Common myeloid progenitor, CD34-positive (primary cell): Measurements from ENCODE around the gene PDE2A. TPM values are rescaled to one million over a fixed set of nuclear protein-coding genes. Genes with fewer than 3 reads are reported as not detected.

ENCODE experiments used
- CTCF ChIA-PET: fragments of 350-600 bp; sonication (Branson Sonifier 250); formaldehyde crosslinking; loops from one replicate; lab custom pipeline; 2021; ENCODE audit warnings: antibody characterized with exemption; lab: Charles Lee
- POLR2A ChIA-PET: fragments of 350-600 bp; sonication (Branson Sonifier 250); formaldehyde crosslinking; loops from one replicate; lab custom pipeline; 2021; ENCODE audit warnings: antibody characterized with exemption; lab: Charles Lee
- DNase-seq, 3 donors: peaks; one replicate each; pipeline versions ENCODE4 v3.0.0 to v3.0.0-alpha.2; 2013
- H3K27ac ChIP-seq, 2 experiments: 1 replicate in 1 of 2; 2 replicates in 1 of 2; pipeline ENCODE4 v1.7.0; 2013; ENCODE audit warnings: inconsistent platforms in 2 of 2, low read length in 2 of 2, mild to moderate bottlenecking in 2 of 2, low read depth in 1 of 2, moderate library complexity in 1 of 2; ENCODE audit not compliant: severe bottlenecking in 2 of 2, insufficient read depth in 1 of 2, poor library complexity in 1 of 2
- H3K27me3 ChIP-seq, 5 experiments: replicated peaks in 2 of 5; 1 replicate in 3 of 5; 2 replicates in 2 of 5; pipeline versions ENCODE4 v1.6.1 to v1.7.0; 2013; ENCODE audit warnings: low read length in 4 of 5, mild to moderate bottlenecking in 2 of 5, moderate library complexity in 2 of 5, inconsistent platforms in 1 of 5; ENCODE audit not compliant: insufficient read depth in 5 of 5, control insufficient read depth in 4 of 5
- H3K36me3 ChIP-seq, 4 experiments: 1 replicate in 2 of 4; 2 replicates in 2 of 4; pipeline versions ENCODE4 v1.6.1 to v1.7.0; 2013; ENCODE audit warnings: low read length in 3 of 4, control low read depth in 1 of 4, mild to moderate bottlenecking in 1 of 4; ENCODE audit not compliant: control insufficient read depth in 4 of 4, insufficient read depth in 4 of 4
- H3K4me1 ChIP-seq, 4 experiments: 1 replicate in 3 of 4; 2 replicates in 1 of 4; pipeline versions ENCODE4 v1.6.1 to v1.7.1; 2013; ENCODE audit warnings: low read length in 3 of 4, mild to moderate bottlenecking in 3 of 4, control low read depth in 1 of 4, inconsistent platforms in 1 of 4, moderate library complexity in 1 of 4; ENCODE audit not compliant: control insufficient read depth in 4 of 4, insufficient read depth in 4 of 4; ENCODE audit errors: control extremely low read depth in 1 of 4
- H3K4me3 ChIP-seq, 7 experiments: 1 replicate in 4 of 7; 2 replicates in 3 of 7; pipeline versions ENCODE4 v1.5.1 to v1.7.0; 2013; ENCODE audit warnings: mild to moderate bottlenecking in 7 of 7, low read length in 6 of 7, moderate library complexity in 6 of 7, inconsistent platforms in 2 of 7, low read depth in 2 of 7, control low read depth in 1 of 7; ENCODE audit not compliant: insufficient read depth in 4 of 7, control insufficient read depth in 1 of 7; ENCODE audit errors: extremely low read depth in 1 of 7
- H3K9me3 ChIP-seq, 5 experiments: 1 replicate in 4 of 5; 2 replicates in 1 of 5; pipeline versions ENCODE4 v1.6.1 to v1.7.1; 2013; ENCODE audit warnings: low read length in 4 of 5, mild to moderate bottlenecking in 2 of 5, inconsistent platforms in 1 of 5, low read depth in 1 of 5, moderate library complexity in 1 of 5; ENCODE audit not compliant: control insufficient read depth in 4 of 5, insufficient read depth in 2 of 5; ENCODE audit errors: control extremely low read depth in 1 of 5
- WGBS: methylation state at CpG from one replicate; pipeline ENCODE4 v1.1.5; 2013; ENCODE audit not compliant: insufficient coverage; 5-methylcytosine and 5-hydroxymethylcytosine counted together
- polyA plus RNA-seq: library from polyadenylated mRNA; unstranded; fragments of 120-200 nt; gene quantifications from one replicate; pipeline ENCODE4 v1.2.1, GENCODE V29; 2013

PDE2A gene
- 0.38 TPM for polyA plus RNA-seq

DNA sequence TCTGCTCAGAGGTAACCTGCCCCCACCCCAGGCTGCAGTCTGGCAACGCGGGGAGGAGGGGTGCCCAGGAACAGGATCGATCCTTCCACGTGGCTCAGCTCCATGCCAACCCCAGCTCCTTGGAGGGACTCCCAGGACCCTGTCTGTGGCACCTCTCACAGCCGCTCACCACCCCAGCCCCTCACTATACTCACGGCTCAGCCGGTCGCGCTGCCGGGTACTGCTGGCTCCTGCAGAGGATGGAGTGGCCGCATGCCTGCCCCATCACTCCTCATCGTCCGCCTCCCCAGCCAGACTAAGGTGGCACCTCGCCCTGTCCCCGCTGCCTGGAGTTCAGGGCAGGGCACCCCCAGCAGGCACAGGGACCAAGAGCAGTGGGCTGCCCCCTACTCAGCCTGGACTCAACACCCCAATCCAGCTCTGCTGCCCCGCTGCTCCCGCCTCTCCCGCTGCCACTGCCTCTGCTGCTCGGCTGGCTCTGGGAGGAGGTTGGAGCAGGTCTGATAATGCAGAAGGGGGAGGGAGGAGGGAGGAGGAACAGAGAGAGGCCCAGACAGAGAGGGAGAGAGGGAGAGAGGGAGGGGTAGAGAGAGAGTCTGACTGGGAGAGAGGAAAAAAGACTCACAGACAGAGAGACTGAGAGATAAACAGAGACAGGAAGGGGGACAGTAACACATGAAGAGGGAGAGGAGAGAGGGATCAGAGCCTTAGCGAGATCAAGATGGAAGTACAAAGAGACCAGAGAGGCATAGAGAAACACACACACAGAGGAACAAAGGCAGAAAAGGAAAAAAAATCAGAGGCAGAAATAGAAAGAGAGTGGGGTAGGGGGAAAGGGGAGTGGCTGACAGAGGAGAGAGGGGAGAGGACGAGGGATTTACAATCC is at the start of gene PDE2A:
Gene PDE2A (minus strand): TSS at position 480 of the 886 bp plus-strand sequence. CDS start 215 bp downstream, at position 265.
- CTCF ChIA-PET: interaction anchor here (0.8 to 2.7 kb wide), 4 partner anchors 10 to 177 kb away, joined by 3 to 15 read pairs (median 6); no protein-coding TSS in a partner anchor

DNA sequence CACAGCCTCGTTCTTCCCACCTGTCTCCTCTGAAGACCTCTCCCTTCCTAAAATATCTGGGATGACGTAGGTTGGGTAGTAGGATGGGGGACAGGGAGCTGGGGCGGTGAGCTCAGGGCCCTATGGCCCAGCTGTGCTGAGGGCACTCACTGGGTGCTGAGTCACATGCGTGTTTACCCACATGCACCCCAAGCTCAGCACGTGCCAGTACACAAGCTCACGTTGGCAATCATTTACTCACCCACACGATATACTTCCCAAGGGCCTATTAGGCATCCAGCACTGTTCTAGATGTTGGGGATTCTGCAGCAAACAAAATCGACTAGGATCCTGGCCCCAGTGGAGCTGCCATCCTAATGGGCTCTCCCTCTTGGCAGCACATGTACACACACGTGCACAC is 49.3 kb upstream of the PDE2A start:
- H3K27me3 ChIP-seq: no peaks in the 10 kb centered on the region
- DNase-seq: no peak
- no peaks in the 10 kb centered on the region for H3K9me3 ChIP-seq
- peaks cover 0 to 54% (median 8%) of the 10 kb centered on the region in 4 experiments for H3K36me3 ChIP-seq
- peaks cover 19 to 74% (median 56%) of the 10 kb centered on the region in 4 experiments for H3K4me1 ChIP-seq
- ChIA-PET POLR2A (interaction anchor here (0.6 to 1.9 kb wide), 2 partner anchors 73 to 90 kb away, joined by 6 to 7 read pairs; no protein-coding TSS in a partner anchor), CTCF (interaction anchor here (0.7 to 11.1 kb wide), 14 partner anchors 9 to 454 kb away, joined by 3 to 118 read pairs (median 4); partner anchors contain the start of genes ATG16L2 and STARD10)
- no peak overlapping the region for H3K4me3 ChIP-seq
- peak overlapping the region in 1 of 2 experiments; percentile 50 for H3K27ac ChIP-seq
- 82% methylated on average over 4 of the region's 9 CpGs for WGBS

More for the DNA sequence above, at the start of gene PDE2A:
- Histone ChIP-seq H3K4me1 (peaks cover 0 to 3% (median 0%) of the 10 kb centered on the region in 4 experiments), H3K9me3 (no peaks in the 10 kb centered on the region), H3K27ac (no peak within 1 kb of the TSS), H3K36me3 (no peaks in the 10 kb centered on the region), H3K27me3 (peaks cover 2 to 98% (median 37%) of the 10 kb centered on the region in 5 experiments), H3K4me3 (no peak within 1 kb of the TSS)
- DNase-seq: no peak
- whole genome bisulfite sequencing: 11% methylated on average over 17 of the region's 21 CpGs
- POLR2A ChIA-PET: no interaction called here

DNA sequence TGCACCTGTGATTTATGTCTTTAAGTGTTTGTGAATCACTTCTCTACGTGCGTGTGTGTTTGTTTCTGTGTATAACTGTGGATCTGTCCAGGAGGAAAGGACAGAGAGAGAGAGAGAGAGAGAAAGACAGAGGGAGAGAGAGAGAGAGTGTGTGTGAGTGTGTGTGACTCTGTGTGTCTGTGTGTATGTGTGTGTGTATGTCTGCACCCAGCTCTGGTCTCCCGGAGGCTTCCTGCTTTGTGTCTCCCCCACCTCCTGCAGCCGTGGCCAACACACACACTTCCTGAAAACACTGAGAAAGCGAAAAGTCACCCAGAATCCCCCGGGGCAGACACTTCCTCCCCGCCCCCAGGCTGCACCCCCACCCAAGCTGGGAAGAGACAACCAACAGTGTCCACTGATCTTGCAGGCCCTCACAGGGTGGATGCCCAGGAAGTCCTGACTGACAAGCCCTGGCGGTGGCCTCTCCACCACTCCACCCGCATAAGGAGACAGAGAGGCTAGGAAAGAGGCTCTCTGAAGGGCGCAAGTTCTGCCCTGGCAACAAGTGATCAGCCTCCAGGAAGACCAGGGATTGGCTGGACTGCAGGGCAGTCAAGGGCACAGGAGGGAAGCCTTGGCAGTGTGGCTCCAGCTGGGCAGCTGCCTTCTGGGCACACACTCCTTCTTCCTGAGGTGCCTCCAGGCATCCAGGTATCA is 48.0 kb upstream of the PDE2A start:
- ChIA-PET POLR2A (interaction anchor here (0.7 to 1.9 kb wide), 5 partner anchors 14 to 92 kb away, joined by 3 to 7 read pairs (median 3); partner anchors contain the start of gene ATG16L2), CTCF (interaction anchor here (0.8 to 11.1 kb wide), 8 partner anchors 16 to 523 kb away, joined by 3 to 118 read pairs (median 4); partner anchors contain the start of genes ATG16L2 and STARD10)
- H3K27ac ChIP-seq: peak overlapping the region; percentile 73 to 88
- H3K36me3 ChIP-seq: peaks cover 0 to 63% (median 13%) of the 10 kb centered on the region in 4 experiments
- WGBS: 0% methylated on average over 7 of the region's 10 CpGs
- no peaks in the 10 kb centered on the region for H3K27me3 ChIP-seq
- H3K4me3 ChIP-seq: peak overlapping the region; percentile 34 to 80 (median 74)
- DNase-seq: peak; percentile 90 to 97 (median 95)
- peaks cover 19 to 76% (median 62%) of the 10 kb centered on the region in 4 experiments for H3K4me1 ChIP-seq
- H3K9me3 ChIP-seq: no peaks in the 10 kb centered on the region

DNA sequence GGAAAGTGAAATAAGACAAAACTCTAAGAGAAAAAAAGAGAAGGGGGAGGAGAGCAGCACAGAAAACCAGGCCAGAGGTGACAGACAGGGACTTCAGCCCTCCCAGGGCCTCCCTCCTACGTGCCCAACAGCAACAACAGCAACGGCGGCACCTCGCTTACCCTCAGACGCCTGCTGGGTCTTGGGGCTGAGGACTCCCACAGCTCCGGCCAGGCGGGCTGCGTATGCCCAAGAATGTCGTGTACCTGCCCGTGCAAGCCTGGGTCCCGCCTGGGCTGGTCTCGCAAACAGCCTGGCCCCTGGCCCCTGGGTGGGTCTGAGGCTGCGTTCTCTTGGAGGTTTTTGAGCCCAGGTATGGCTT is 47.4 kb upstream of the PDE2A start:
- Histone ChIP-seq H3K9me3 (no peaks in the 10 kb centered on the region), H3K27ac (peak overlapping the region; percentile 73 to 88), H3K4me1 (peaks cover 19 to 76% (median 62%) of the 10 kb centered on the region in 4 experiments), H3K27me3 (no peaks in the 10 kb centered on the region), H3K36me3 (peaks cover 0 to 63% (median 14%) of the 10 kb centered on the region in 4 experiments), H3K4me3 (peak overlapping the region; percentile 34 to 80 (median 74))
- ChIA-PET POLR2A (interaction anchor here (1.0 to 1.9 kb wide), 2 partner anchors 73 to 91 kb away, joined by 3 to 7 read pairs; no protein-coding TSS in a partner anchor), CTCF (interaction anchor here (4.3 to 11.1 kb wide), 3 partner anchors 17 to 92 kb away, joined by 41 to 118 read pairs (median 108); partner anchors contain the start of genes ATG16L2 and STARD10)
- 2% methylated on average over 12 of the region's 13 CpGs for WGBS
- no peak for DNase-seq

DNA sequence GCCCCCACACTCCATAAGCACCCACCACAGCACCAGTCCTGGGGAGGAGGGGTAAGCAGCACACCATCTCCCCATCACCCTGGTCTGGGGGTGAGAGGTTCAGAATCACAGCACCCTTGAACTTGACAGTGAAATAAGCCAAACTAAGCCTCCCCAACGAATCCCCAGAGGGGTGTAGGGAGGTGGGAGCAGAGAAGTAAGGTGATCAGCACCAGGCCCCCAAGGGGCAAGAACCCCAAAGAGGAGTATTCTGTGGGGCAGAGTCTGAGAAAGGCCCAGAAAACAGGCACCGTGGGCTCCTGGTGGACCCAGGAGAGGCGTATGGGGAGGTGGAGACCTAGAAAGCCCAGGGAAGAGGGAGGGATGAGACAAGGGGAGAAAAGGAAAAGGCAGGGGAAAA is 47.1 kb upstream of the PDE2A start:
- peaks cover 19 to 76% (median 62%) of the 10 kb centered on the region in 4 experiments for H3K4me1 ChIP-seq
- H3K27ac ChIP-seq: peak overlapping the region; percentile 73 to 88
- H3K36me3 ChIP-seq: peaks cover 0 to 65% (median 15%) of the 10 kb centered on the region in 4 experiments
- POLR2A ChIA-PET: no interaction called here
- peak overlapping the region; percentile 34 to 80 (median 74) for H3K4me3 ChIP-seq
- no peak for DNase-seq
- CTCF ChIA-PET: interaction anchor here (1.1 to 11.1 kb wide), 3 partner anchors 8 to 98 kb away, joined by 3 to 108 read pairs (median 3); no protein-coding TSS in a partner anchor
- no peaks in the 10 kb centered on the region for H3K27me3 ChIP-seq
- H3K9me3 ChIP-seq: no peaks in the 10 kb centered on the region
- WGBS: 17% methylated on average over 2 of the region's 3 CpGs

DNA sequence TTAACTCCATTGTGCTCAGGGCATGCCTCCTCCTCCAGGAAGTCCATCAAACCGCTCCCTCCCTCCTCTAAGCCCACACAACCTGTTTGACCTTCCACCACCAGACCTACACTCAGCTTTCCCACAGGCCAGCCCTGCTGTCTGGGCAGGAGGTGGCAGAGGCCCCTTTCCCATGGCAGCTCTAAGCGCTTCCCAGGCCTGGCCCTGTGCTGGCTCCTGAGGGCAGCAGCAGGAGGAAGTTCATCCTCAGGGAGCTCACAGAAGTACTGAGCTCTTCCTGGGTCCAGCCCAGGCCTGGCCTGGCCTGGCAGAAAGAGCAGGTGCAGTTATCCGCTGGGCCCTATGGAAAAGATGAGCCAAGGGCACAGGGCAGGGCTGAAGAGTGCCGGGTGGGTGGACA is 46.6 kb upstream of the PDE2A start:
- POLR2A ChIA-PET: no interaction called here
- Histone ChIP-seq H3K4me3 (peak overlapping the region in 6 of 7 experiments; percentile 67 to 80 (median 76)), H3K27ac (peak overlapping the region in 1 of 2 experiments; percentile 88), H3K4me1 (peaks cover 19 to 75% (median 62%) of the 10 kb centered on the region in 4 experiments), H3K36me3 (peaks cover 0 to 62% (median 12%) of the 10 kb centered on the region in 4 experiments), H3K27me3 (no peaks in the 10 kb centered on the region), H3K9me3 (no peaks in the 10 kb centered on the region)
- no peak for DNase-seq
- CTCF ChIA-PET: interaction anchor here (0.8 to 11.1 kb wide), 6 partner anchors 8 to 98 kb away, joined by 3 to 108 read pairs (median 4); no protein-coding TSS in a partner anchor
- WGBS: 98% methylated on average over 4 of the region's 4 CpGs
